Psoas muscle (tissue), 8 donors: Measurements from ENCODE around the gene C1orf21. TPM values are rescaled to one million over a fixed set of nuclear protein-coding genes. Genes with fewer than 3 reads are reported as not detected.

Experiments
- ATAC-seq, 4 donors: fragments of 200-7000 bp; cut with Tn5 transposase; one replicate each; pipeline ENCODE4 v1.9.1; 2020; ENCODE audit warnings: moderate library complexity in 3 of 4, mild to moderate bottlenecking in 2 of 4
- DNase-seq, 2 donors: peaks; one replicate each; pipeline ENCODE4 v3.0.0-alpha.2; 2020
- H3K27ac ChIP-seq: fragments of 200-600 bp; one replicate; pipeline ENCODE4 v1.8.0; 2022
- H3K27me3 ChIP-seq, 3 donors: fragments of 200-600 bp in 1 of 3; one replicate each; pipeline versions ENCODE4 v1.6.1 to v1.8.0; 2013 to 2022; ENCODE audit warnings: low read length in 2 of 3, mild to moderate bottlenecking in 2 of 3, moderate library complexity in 1 of 3; ENCODE audit not compliant: insufficient read depth in 3 of 3
- H3K36me3 ChIP-seq, 2 donors: fragments of 200-600 bp in 1 of 2; one replicate each; pipeline versions ENCODE4 v1.6.1 to v1.8.0; 2013 to 2022; ENCODE audit warnings: low read depth in 1 of 2, mild to moderate bottlenecking in 1 of 2, moderate library complexity in 1 of 2; ENCODE audit not compliant: insufficient read depth in 1 of 2
- H3K4me1 ChIP-seq: fragments of 200-600 bp; one replicate; pipeline ENCODE4 v1.8.0; 2022
- H3K4me3 ChIP-seq: fragments of 200-600 bp; one replicate; pipeline ENCODE4 v1.8.0; 2022; ENCODE audit warnings: mild to moderate bottlenecking
- H3K9me3 ChIP-seq: fragments of 200-600 bp; one replicate; pipeline ENCODE4 v1.8.0; 2022
- WGBS, 3 donors: extraction: QIAGEN DNeasy Blood & Tissue Kit; methylation state at CpG; one replicate each; pipeline versions ENCODE4 v1.1.6 to v1.1.7; 2013; 5-methylcytosine and 5-hydroxymethylcytosine counted together
- intact Hi-C, 2 donors: fragments of 100-400 bp; cut with DNase I; formaldehyde crosslinking; loops; one replicate each; pipeline versions ENCODE4 v1.11.0 to v1.14.2; 2022
- polyA plus RNA-seq, 3 donors: library from polyadenylated mRNA; stranded (reverse); fragments of 200-250 nt; gene quantifications; one replicate each; pipeline ENCODE4 v1.2.3, GENCODE V29; 2013
- total RNA-seq, 4 donors: library from RNA; stranded (reverse); fragmentation: NEBNext Ultra II Directional in 2 of 4; extraction: Animal tissue kit (Norgen Biotek cat#: 25700) in 2 of 4; gene quantifications; one replicate each; pipeline versions ENCODE4 v1.2.1 to v1.2.4, GENCODE V29; 2021 to 2023
- TF ChIP-seq, protein P1 (sequence below): fragments of 200-600 bp; IDR thresholded peaks from one replicate; pipeline ENCODE4 v1.8.0; 2022; ENCODE audit warnings: antibody characterized with exemption
- donor health status: healthy with polysubstance abuse.
- donor health status: DM: no; HTN: no; CAD: no; lungs with moderate emphysema.
- donor health status: Bipolar disorder and iron deficiency.
- donor health status: healthy.
- donor health status: DM: yes; HTN: yes; CAD: no.
- donor health status: DM: no; HTN: no; CAD: no.
- donor health status: DM: no; HTN: no; CAD: no.
- donor health status: DM: yes; HTN: yes; CAD: no.

The C1orf21 gene
- total and polyA plus RNA-seq, 7 donors: 55.5 to 216 (median 171) TPM

GRCh38 chr1:184428604-184429003, 41.8 kb downstream of the C1orf21 start:
- Histone ChIP-seq H3K4me1 (peaks cover 37% of the 10 kb centered on the region), H3K9me3 (peaks cover 5% of the 10 kb centered on the region), H3K4me3 (no peak overlapping the region), H3K36me3 (peaks cover 0 to 6% of the 10 kb centered on the region in 2 donors), H3K27ac (no peak overlapping the region), H3K27me3 (no peaks in the 10 kb centered on the region)
- TF ChIP-seq, protein P1, sequence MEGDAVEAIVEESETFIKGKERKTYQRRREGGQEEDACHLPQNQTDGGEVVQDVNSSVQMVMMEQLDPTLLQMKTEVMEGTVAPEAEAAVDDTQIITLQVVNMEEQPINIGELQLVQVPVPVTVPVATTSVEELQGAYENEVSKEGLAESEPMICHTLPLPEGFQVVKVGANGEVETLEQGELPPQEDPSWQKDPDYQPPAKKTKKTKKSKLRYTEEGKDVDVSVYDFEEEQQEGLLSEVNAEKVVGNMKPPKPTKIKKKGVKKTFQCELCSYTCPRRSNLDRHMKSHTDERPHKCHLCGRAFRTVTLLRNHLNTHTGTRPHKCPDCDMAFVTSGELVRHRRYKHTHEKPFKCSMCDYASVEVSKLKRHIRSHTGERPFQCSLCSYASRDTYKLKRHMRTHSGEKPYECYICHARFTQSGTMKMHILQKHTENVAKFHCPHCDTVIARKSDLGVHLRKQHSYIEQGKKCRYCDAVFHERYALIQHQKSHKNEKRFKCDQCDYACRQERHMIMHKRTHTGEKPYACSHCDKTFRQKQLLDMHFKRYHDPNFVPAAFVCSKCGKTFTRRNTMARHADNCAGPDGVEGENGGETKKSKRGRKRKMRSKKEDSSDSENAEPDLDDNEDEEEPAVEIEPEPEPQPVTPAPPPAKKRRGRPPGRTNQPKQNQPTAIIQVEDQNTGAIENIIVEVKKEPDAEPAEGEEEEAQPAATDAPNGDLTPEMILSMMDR: no peak
- DNase-seq (no peak), ATAC-seq (no peak)
- intact Hi-C loops: no loop called here

DNA sequence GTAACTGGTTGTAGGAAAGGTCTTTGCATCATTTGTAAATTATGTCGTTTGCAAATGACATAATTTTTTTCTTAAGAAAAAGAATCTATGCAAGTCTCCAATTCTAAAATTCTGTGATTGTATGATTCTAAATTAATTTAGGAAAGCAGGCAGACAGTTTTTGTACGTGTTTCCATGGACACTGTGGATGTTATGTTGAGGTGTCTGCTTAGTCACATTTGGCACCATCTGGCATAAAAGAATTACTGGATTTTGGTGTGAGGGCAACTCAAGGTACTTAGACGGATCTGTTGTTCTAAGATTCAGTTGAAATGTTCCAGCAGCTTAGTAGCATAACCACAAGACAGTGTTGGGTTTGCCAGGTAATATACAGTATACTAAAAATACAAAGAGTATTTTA, 42.5 kb downstream of the C1orf21 start:
- H3K4me1 ChIP-seq: peaks cover 42% of the 10 kb centered on the region
- no peak for DNase-seq
- no peak overlapping the region for H3K27ac ChIP-seq
- intact Hi-C loops: no loop called here
- peaks cover 5% of the 10 kb centered on the region for H3K9me3 ChIP-seq
- WGBS, 3 donors: 79 to 94% (median 83%) methylated on average over 3 of the region's 3 CpGs
- TF ChIP-seq, protein P1: no peak
- H3K36me3 ChIP-seq: peaks cover 0 to 6% of the 10 kb centered on the region in 2 donors
- no peaks in the 10 kb centered on the region for H3K27me3 ChIP-seq
- no peak overlapping the region for H3K4me3 ChIP-seq
- no peak for ATAC-seq

GRCh38 chr1:184433956-184434502, 47.2 kb downstream of the C1orf21 start:
- H3K27ac ChIP-seq: no peak overlapping the region
- intact Hi-C loops: no loop called here
- no peak for ATAC-seq
- peaks cover 7% of the 10 kb centered on the region for H3K4me1 ChIP-seq
- no peak for DNase-seq
- no peaks in the 10 kb centered on the region for H3K27me3 ChIP-seq
- TF ChIP-seq, protein P1: no peak
- no peak overlapping the region for H3K4me3 ChIP-seq
- peaks cover 5% of the 10 kb centered on the region for H3K9me3 ChIP-seq
- 94 to 96% (median 96%) methylated on average over 4 of the region's 4 CpGs for WGBS, 3 donors
- H3K36me3 ChIP-seq: no peaks in the 10 kb centered on the region

GRCh38 chr1:184437291-184437690, 50.5 kb downstream of the C1orf21 start:
- 83 to 85% (median 83%) methylated on average over 7 of the region's 7 CpGs for WGBS, 3 donors
- H3K4me1 ChIP-seq: peaks cover 27% of the 10 kb centered on the region
- H3K9me3 ChIP-seq: no peaks in the 10 kb centered on the region
- TF ChIP-seq, protein P1: no peak
- no peak overlapping the region for H3K4me3 ChIP-seq
- H3K27me3 ChIP-seq: no peaks in the 10 kb centered on the region
- H3K36me3 ChIP-seq: no peaks in the 10 kb centered on the region
- DNase-seq (no peak), ATAC-seq (no peak)
- intact Hi-C loops: no loop called here
- no peak overlapping the region for H3K27ac ChIP-seq

- Histone ChIP-seq H3K9me3 (no peaks in the 10 kb centered on the region), H3K27me3 (no peaks in the 10 kb centered on the region), H3K4me3 (no peak overlapping the region), H3K4me1 (peaks cover 38% of the 10 kb centered on the region), H3K36me3 (no peaks in the 10 kb centered on the region), H3K27ac (no peak overlapping the region)
- TF ChIP-seq, protein P1: no peak
- intact Hi-C loops: no loop called here
- 66 to 82% (median 79%) methylated on average over 2 of the region's 2 CpGs for WGBS, 3 donors
- ATAC-seq: peak in 2 of 4 donors; percentile 31 to 50
- no peak for DNase-seq
Observed at GRCh38 chr1:184438363-184438762, 51.5 kb downstream of the C1orf21 start.
